GM18951 (cell line): ENCODE measurements around the gene TNRC6C.

Experiments used
- POLR2A ChIP-seq: IDR thresholded peaks from 4 replicates; pipeline ENCODE4 v1.6.1; 2011; ENCODE audit warnings: mild to moderate bottlenecking; ENCODE audit not compliant: insufficient read length, insufficient read depth; ENCODE audit errors: extremely low read depth
- in situ Hi-C: fragments of 300-500 bp; cut with MboI; formaldehyde crosslinking; loops from one replicate; pipeline ENCODE4 v1.12.0; 2022; ENCODE audit warnings: low sequenced_read_pairs, mixed read lengths, inconsistent platforms; ENCODE audit not compliant: unreplicated experiment

The TNRC6C gene

GRCh38 chr17:77957857-77958715, at the start of gene TNRC6C:
TSS of gene TNRC6C (plus strand) at chr17:77958703. CDS start at chr17:78004207, 45,504 bp downstream.
- in situ Hi-C loops = no loop called here
- peak; percentile 100 for TF ChIP-seq POLR2A

GRCh38 chr17:77909236-77909635, 49.3 kb upstream of the TNRC6C start:
- in situ Hi-C loops = no loop called here
- TF ChIP-seq POLR2A = no peak

- in situ Hi-C loops = no loop called here
Observed at GRCh38 chr17:77909816-77910215, 48.7 kb upstream of the TNRC6C start.

GRCh38 chr17:77914385-77915254, 43.9 kb upstream of the TNRC6C start:
- no peak for TF ChIP-seq POLR2A

More at GRCh38 chr17:77909816-77910215, 48.7 kb upstream of the TNRC6C start:
- no peak for TF ChIP-seq POLR2A

GRCh38 chr17:77915594-77916021, 42.9 kb upstream of the TNRC6C start:
- in situ Hi-C loops = no loop called here
- TF ChIP-seq POLR2A = no peak

More at GRCh38 chr17:77914385-77915254, 43.9 kb upstream of the TNRC6C start:
- in situ Hi-C loops = no loop called here

- in situ Hi-C loops = no loop called here
- TF ChIP-seq POLR2A = no peak
Observed at GRCh38 chr17:77916264-77916663, 42.2 kb upstream of the TNRC6C start.

- TF ChIP-seq POLR2A = no peak
- in situ Hi-C loops = no loop called here
Observed at GRCh38 chr17:77916703-77917481, 41.6 kb upstream of the TNRC6C start.

GRCh38 chr17:77919276-77919675, 39.2 kb upstream of the TNRC6C start:
- in situ Hi-C loops = no loop called here
- TF ChIP-seq POLR2A = no peak

- TF ChIP-seq POLR2A = no peak
- in situ Hi-C loops = no loop called here
Observed at GRCh38 chr17:77923135-77923534, 35.4 kb upstream of the TNRC6C start.

GRCh38 chr17:77923776-77924513, 34.6 kb upstream of the TNRC6C start:
- TF ChIP-seq POLR2A = no peak
- in situ Hi-C loops = no loop called here

- TF ChIP-seq POLR2A = no peak
- in situ Hi-C loops = no loop called here
Observed at GRCh38 chr17:77924757-77925336, 33.7 kb upstream of the TNRC6C start.
